ENCODE data around the gene RNF144A.

RNF144A gene

GRCh38 chr2:7033136-7033960 is 116.1 kb downstream of the RNF144A start:
- in situ Hi-C loops (cut with MboI; ENCODE audit: low sequenced_read_pairs) = no loop called here

GRCh38 chr2:7034303-7034702 is 117.1 kb downstream of the RNF144A start:
- in situ Hi-C loops (cut with MboI; ENCODE audit: low sequenced_read_pairs) = no loop called here

GRCh38 chr2:7035884-7036283 is 118.7 kb downstream of the RNF144A start:
- in situ Hi-C loops (cut with MboI; ENCODE audit: low sequenced_read_pairs) = no loop called here

GRCh38 chr2:7037340-7038333 is 120.4 kb downstream of the RNF144A start:
- in situ Hi-C loops (cut with MboI; ENCODE audit: low sequenced_read_pairs) = no loop called here

GRCh38 chr2:7040547-7040946 is 123.3 kb downstream of the RNF144A start:
- in situ Hi-C loops (cut with MboI; ENCODE audit: low sequenced_read_pairs) = no loop called here

GRCh38 chr2:7041421-7041820 is 124.2 kb downstream of the RNF144A start:
- in situ Hi-C loops (cut with MboI; ENCODE audit: low sequenced_read_pairs) = no loop called here

- in situ Hi-C loops (cut with MboI; ENCODE audit: low sequenced_read_pairs) = no loop called here
Measured at GRCh38 chr2:7043690-7044089, 126.5 kb downstream of the RNF144A start.

- in situ Hi-C loops (cut with MboI; ENCODE audit: low sequenced_read_pairs) = no loop called here
Measured at GRCh38 chr2:7044253-7045250, 127.3 kb downstream of the RNF144A start.

- in situ Hi-C loops (cut with MboI; ENCODE audit: low sequenced_read_pairs) = no loop called here
Measured at GRCh38 chr2:7045601-7046590, 128.7 kb downstream of the RNF144A start.

GRCh38 chr2:7047661-7048060 is 130.4 kb downstream of the RNF144A start:
- in situ Hi-C loops (cut with MboI; ENCODE audit: low sequenced_read_pairs) = no loop called here

- in situ Hi-C loops (cut with MboI; ENCODE audit: low sequenced_read_pairs) = no loop called here
Measured at GRCh38 chr2:7048762-7049294, 131.6 kb downstream of the RNF144A start.

GRCh38 chr2:7052404-7052803 is 135.2 kb downstream of the RNF144A start:
- in situ Hi-C loops (cut with MboI; ENCODE audit: low sequenced_read_pairs) = no loop called here

GRCh38 chr2:7053650-7054265 is 136.5 kb downstream of the RNF144A start:
- in situ Hi-C loops (cut with MboI; ENCODE audit: low sequenced_read_pairs) = no loop called here

GRCh38 chr2:7057865-7058400 is 140.7 kb downstream of the RNF144A start:
- in situ Hi-C loops (cut with MboI; ENCODE audit: low sequenced_read_pairs) = no loop called here

GRCh38 chr2:7060156-7060555 is 142.9 kb downstream of the RNF144A start:
- in situ Hi-C loops (cut with MboI; ENCODE audit: low sequenced_read_pairs) = no loop called here

- in situ Hi-C loops (cut with MboI; ENCODE audit: low sequenced_read_pairs) = no loop called here
Measured at GRCh38 chr2:7060631-7061449, 143.6 kb downstream of the RNF144A start.

- in situ Hi-C loops (cut with MboI; ENCODE audit: low sequenced_read_pairs) = no loop called here
Measured at GRCh38 chr2:7061450-7061789, 144.2 kb downstream of the RNF144A start.

GRCh38 chr2:7061921-7062320 is 144.7 kb downstream of the RNF144A start:
- in situ Hi-C loops (cut with MboI; ENCODE audit: low sequenced_read_pairs) = no loop called here
